ENCODE measurements around the gene AGBL4.

DNA sequence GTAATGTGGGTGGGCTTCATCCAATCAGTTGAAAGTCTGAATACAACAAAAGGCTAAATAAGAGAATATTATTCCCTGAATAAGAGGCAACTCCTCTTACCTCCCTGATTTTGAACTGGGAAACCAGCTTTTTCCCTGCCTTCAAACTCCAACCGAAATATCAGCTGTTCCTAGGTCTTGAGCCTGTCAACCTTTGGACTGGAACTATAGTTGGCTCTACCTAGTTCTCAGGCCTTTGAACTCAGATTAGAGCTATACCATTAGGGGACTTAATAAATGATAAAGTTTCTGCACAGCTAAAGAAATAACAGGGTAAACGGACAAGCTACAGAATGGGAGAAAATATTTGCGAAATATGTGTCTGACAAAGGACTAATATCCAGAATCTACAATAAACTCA lies 1203.3 kb downstream of the AGBL4 start:
- TF ChIP-seq POLR2A (IDR thresholded peaks at IDR 0.05; ENCODE audit: low read depth, low read length), result no peak
- TF ChIP-seq POLR2AphosphoS5 (IDR thresholded peaks at IDR 0.05; ENCODE audit: low read depth, low read length), result no peak

Data from GM12892 (cell line).